HCT116 (cell line): ENCODE data around the gene POGLUT2.

Experiments
- CBX3 ChIP-seq: IDR thresholded peaks from 2 replicates; pipeline ENCODE4 v1.6.1; 2012; ENCODE audit warnings: low read depth
- EGR1 ChIP-seq: IDR thresholded peaks from 2 replicates; pipeline ENCODE4 v1.6.1; 2012; ENCODE audit warnings: low read depth
- EZH2 ChIP-seq: fragments of 200-600 bp; sonication (generic); IDR thresholded peaks from 2 replicates; pipeline ENCODE4 v1.6.1; 2017; ENCODE audit warnings: antibody characterized with exemption, mixed run types
- EZH2phosphoT487 ChIP-seq: fragments of 200-600 bp; IDR thresholded peaks from 2 replicates; pipeline ENCODE4 v1.6.1; 2018; ENCODE audit warnings: antibody characterized with exemption, borderline replicate concordance
- FOSL1 ChIP-seq: IDR thresholded peaks from 2 replicates; pipeline ENCODE4 v1.6.1; 2012; ENCODE audit warnings: low read depth
- POLR2A ChIP-seq: IDR thresholded peaks from 2 replicates; pipeline ENCODE4 v1.7.0; 2011; ENCODE audit warnings: borderline replicate concordance; ENCODE audit not compliant: insufficient read depth, insufficient read length; ENCODE audit errors: extremely low read depth
- POLR2AphosphoS5 ChIP-seq: IDR thresholded peaks from 2 replicates; pipeline ENCODE4 v1.6.1; 2011; ENCODE audit warnings: mild to moderate bottlenecking, low read depth, low read length, moderate library complexity
- RAD21 ChIP-seq: IDR thresholded peaks from 2 replicates; pipeline ENCODE4 v1.6.1; 2012; ENCODE audit warnings: low read depth, mild to moderate bottlenecking
- SIN3A ChIP-seq: IDR thresholded peaks from 2 replicates; pipeline ENCODE4 v1.6.1; 2012; ENCODE audit warnings: low read depth
- ZNF274 ChIP-seq: fragments of 200-500 bp; sonication (Bioruptor generic); IDR thresholded peaks from 2 replicates; pipeline ENCODE4 v1.6.1; 2014; ENCODE audit warnings: mild to moderate bottlenecking, low read depth, low read length, inconsistent platforms
- TF ChIP-seq, protein P1 (sequence below), 3 experiments: fragments of 200-600 bp in 1 of 3; sonication (generic) in 1 of 3; IDR thresholded peaks in 2 of 3; conservative IDR thresholded peaks in 1 of 3; 2 replicates each; pipeline ENCODE4 v1.5.1; 2012 to 2017; ENCODE audit warnings: low read depth in 2 of 3, low read length in 2 of 3, antibody characterized with exemption in 1 of 3, borderline replicate concordance in 1 of 3, control low read depth in 1 of 3, mild to moderate bottlenecking in 1 of 3, mixed read lengths in 1 of 3, mixed run types in 1 of 3, moderate library complexity in 1 of 3; ENCODE audit not compliant: insufficient read depth in 1 of 3
- TF ChIP-seq, protein P2 (sequence below): IDR thresholded peaks from 2 replicates; pipeline ENCODE4 v1.6.1; 2012; ENCODE audit warnings: low read depth
- TF ChIP-seq, protein P3 (sequence below): IDR thresholded peaks from 2 replicates; pipeline ENCODE4 v1.6.1; 2012

DNA sequence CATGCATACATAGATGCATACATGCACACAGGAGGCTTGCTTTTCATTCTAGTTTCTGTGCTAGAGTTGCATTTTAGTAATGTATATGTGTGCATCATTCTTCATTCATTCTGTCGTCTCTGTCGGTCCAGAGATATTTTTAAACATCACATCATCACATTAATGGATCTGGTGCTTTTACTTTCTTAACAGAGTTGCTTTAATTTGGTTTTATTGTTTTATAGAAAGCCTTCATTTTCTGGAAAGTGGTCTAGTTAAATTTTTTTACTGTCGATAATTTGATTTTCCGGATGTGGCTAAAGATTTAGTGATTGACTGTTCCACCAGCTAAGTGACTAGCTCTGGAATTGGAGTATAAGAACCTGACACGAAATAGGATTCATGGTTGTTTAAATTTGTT lies 17.0 kb upstream of the POGLUT2 start:
- TF ChIP-seq, protein P1, sequence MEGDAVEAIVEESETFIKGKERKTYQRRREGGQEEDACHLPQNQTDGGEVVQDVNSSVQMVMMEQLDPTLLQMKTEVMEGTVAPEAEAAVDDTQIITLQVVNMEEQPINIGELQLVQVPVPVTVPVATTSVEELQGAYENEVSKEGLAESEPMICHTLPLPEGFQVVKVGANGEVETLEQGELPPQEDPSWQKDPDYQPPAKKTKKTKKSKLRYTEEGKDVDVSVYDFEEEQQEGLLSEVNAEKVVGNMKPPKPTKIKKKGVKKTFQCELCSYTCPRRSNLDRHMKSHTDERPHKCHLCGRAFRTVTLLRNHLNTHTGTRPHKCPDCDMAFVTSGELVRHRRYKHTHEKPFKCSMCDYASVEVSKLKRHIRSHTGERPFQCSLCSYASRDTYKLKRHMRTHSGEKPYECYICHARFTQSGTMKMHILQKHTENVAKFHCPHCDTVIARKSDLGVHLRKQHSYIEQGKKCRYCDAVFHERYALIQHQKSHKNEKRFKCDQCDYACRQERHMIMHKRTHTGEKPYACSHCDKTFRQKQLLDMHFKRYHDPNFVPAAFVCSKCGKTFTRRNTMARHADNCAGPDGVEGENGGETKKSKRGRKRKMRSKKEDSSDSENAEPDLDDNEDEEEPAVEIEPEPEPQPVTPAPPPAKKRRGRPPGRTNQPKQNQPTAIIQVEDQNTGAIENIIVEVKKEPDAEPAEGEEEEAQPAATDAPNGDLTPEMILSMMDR (IDR thresholded peaks at IDR 0.05 in 2 of 3, conservative IDR thresholded peaks at IDR 0.05 in 1 of 3; ENCODE audit: borderline replicate concordance in 1 of 3, insufficient read depth in 1 of 3, low read depth in 2 of 3, low read length in 2 of 3) = no peak
- TF ChIP-seq EZH2 (no peak), ZNF274 (no peak), CBX3 (no peak), POLR2A (no peak), POLR2AphosphoS5 (no peak), RAD21 (no peak), EZH2phosphoT487 (no peak), SIN3A (no peak), FOSL1 (no peak), EGR1 (no peak)
- TF ChIP-seq, protein P2, sequence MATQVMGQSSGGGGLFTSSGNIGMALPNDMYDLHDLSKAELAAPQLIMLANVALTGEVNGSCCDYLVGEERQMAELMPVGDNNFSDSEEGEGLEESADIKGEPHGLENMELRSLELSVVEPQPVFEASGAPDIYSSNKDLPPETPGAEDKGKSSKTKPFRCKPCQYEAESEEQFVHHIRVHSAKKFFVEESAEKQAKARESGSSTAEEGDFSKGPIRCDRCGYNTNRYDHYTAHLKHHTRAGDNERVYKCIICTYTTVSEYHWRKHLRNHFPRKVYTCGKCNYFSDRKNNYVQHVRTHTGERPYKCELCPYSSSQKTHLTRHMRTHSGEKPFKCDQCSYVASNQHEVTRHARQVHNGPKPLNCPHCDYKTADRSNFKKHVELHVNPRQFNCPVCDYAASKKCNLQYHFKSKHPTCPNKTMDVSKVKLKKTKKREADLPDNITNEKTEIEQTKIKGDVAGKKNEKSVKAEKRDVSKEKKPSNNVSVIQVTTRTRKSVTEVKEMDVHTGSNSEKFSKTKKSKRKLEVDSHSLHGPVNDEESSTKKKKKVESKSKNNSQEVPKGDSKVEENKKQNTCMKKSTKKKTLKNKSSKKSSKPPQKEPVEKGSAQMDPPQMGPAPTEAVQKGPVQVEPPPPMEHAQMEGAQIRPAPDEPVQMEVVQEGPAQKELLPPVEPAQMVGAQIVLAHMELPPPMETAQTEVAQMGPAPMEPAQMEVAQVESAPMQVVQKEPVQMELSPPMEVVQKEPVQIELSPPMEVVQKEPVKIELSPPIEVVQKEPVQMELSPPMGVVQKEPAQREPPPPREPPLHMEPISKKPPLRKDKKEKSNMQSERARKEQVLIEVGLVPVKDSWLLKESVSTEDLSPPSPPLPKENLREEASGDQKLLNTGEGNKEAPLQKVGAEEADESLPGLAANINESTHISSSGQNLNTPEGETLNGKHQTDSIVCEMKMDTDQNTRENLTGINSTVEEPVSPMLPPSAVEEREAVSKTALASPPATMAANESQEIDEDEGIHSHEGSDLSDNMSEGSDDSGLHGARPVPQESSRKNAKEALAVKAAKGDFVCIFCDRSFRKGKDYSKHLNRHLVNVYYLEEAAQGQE = no peak
- TF ChIP-seq, protein P3, sequence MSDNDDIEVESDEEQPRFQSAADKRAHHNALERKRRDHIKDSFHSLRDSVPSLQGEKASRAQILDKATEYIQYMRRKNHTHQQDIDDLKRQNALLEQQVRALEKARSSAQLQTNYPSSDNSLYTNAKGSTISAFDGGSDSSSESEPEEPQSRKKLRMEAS = no peak
